DOHH2 (cell line): ENCODE measurements around the gene TBC1D2B.

Experiments used
- CTCF ChIP-seq: fragments of 200-600 bp; sonication (generic); IDR thresholded peaks from one replicate; pipeline ENCODE4 v1.5.1; 2014; ENCODE audit warnings: antibody characterized with exemption, mild to moderate bottlenecking, low read depth, low read length; ENCODE audit not compliant: poor library complexity, severe bottlenecking
- EZH2phosphoT487 ChIP-seq: fragments of 200-600 bp; sonication (generic); IDR thresholded peaks from 2 replicates; pipeline ENCODE4 v1.6.1; 2017; ENCODE audit warnings: borderline replicate concordance, mild to moderate bottlenecking, antibody characterized with exemption, low read length, moderate library complexity, mixed read lengths

GRCh38 chr15:78044407-78045155 is 32.9 kb downstream of the TBC1D2B start:
- TF ChIP-seq CTCF = no peak
- no peak for TF ChIP-seq EZH2phosphoT487
